ENCODE results near the gene ITGB5. TPM values are rescaled to one million over a fixed set of nuclear protein-coding genes. Genes with fewer than 3 reads are reported as not detected.

ITGB5 gene
- total and polyA plus RNA-seq, 2 donors (not counting 1 experiment from before 2014, with no cell fraction given) = 99.7 to 196 TPM

- no peak overlapping the region for H3K9ac ChIP-seq (ENCODE audit: insufficient read depth, low read length)
- DNase-seq (ENCODE audit: low read depth in 2 of 2) = no peak
- no peak overlapping the region for H3K4me3 ChIP-seq (replicated peaks in 1 of 4; ENCODE audit: control extremely low read depth in 1 of 4, insufficient read depth in 1 of 4, low read depth in 3 of 4, low read length in 4 of 4)
- H2AFZ ChIP-seq (ENCODE audit: low read length) = no peak overlapping the region
- no peaks in the 10 kb centered on the region for H4K20me1 ChIP-seq (ENCODE audit: control insufficient read depth, extremely low read depth, insufficient read depth, low read length)
- TF ChIP-seq CTCF (conservative IDR thresholded peaks at IDR 0.05 in 1 of 2, IDR thresholded peaks at IDR 0.05 in 1 of 2; ENCODE audit: low read depth in 1 of 2, low read length in 2 of 2) = no peak
- TF ChIP-seq EZH2 (IDR thresholded peaks at IDR 0.05; ENCODE audit: low read length, missing control alignments) = no peak
- no peaks in the 10 kb centered on the region for H3K27me3 ChIP-seq (ENCODE audit: control insufficient read depth, insufficient read depth, low read length)
- H3K9me3 ChIP-seq (ENCODE audit: control insufficient read depth, insufficient read depth, low read depth, low read length) = no peaks in the 10 kb centered on the region
- no peaks in the 10 kb centered on the region for H3K4me1 ChIP-seq (ENCODE audit: control insufficient read depth, extremely low read depth, insufficient read depth, low read length)
- no peaks in the 10 kb centered on the region for H3K36me3 ChIP-seq (ENCODE audit: control insufficient read depth, insufficient read depth, low read length)
- no peaks in the 10 kb centered on the region for H3K79me2 ChIP-seq (ENCODE audit: control insufficient read depth, insufficient read depth, low read length)
- no peak overlapping the region for H3K27ac ChIP-seq (ENCODE audit: insufficient read depth, low read length)
- no peak overlapping the region for H3K4me2 ChIP-seq (ENCODE audit: extremely low read depth, insufficient read depth, low read length)
Observed at GRCh38 chr3:124895756-124896155, 8.6 kb upstream of the ITGB5 start.

DNA sequence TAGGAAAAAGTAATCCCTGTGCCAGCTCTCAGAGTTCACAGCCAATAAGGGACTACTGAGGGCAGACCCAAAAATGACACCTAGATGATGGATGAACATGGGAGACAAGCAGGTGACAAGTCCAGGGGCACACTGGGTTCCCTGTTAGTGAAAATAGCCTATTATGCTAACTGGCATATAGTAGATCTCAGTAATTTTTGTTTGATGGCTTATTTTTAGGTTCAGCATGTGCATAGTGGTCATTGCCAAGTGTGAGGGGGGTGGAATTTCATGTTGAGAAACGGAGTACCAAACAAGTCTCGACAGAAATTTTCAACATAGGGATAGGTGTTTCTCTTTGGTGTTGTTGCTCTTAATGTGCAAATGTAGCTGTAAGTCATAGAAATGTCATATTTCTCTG, 6.4 kb upstream of the ITGB5 start:
- Histone ChIP-seq H3K27ac (ENCODE audit: insufficient read depth, low read length) (no peak overlapping the region), H3K4me1 (ENCODE audit: control insufficient read depth, extremely low read depth, insufficient read depth, low read length) (no peaks in the 10 kb centered on the region), H3K27me3 (ENCODE audit: control insufficient read depth, insufficient read depth, low read length) (no peaks in the 10 kb centered on the region), H4K20me1 (ENCODE audit: control insufficient read depth, extremely low read depth, insufficient read depth, low read length) (no peaks in the 10 kb centered on the region), H3K36me3 (ENCODE audit: control insufficient read depth, insufficient read depth, low read length) (no peaks in the 10 kb centered on the region), H2AFZ (ENCODE audit: low read length) (no peak overlapping the region), H3K9me3 (ENCODE audit: control insufficient read depth, insufficient read depth, low read depth, low read length) (no peaks in the 10 kb centered on the region), H3K79me2 (ENCODE audit: control insufficient read depth, insufficient read depth, low read length) (no peaks in the 10 kb centered on the region), H3K9ac (ENCODE audit: insufficient read depth, low read length) (no peak overlapping the region), H3K4me2 (ENCODE audit: extremely low read depth, insufficient read depth, low read length) (no peak overlapping the region), H3K4me3 (replicated peaks in 1 of 4; ENCODE audit: control extremely low read depth in 1 of 4, insufficient read depth in 1 of 4, low read depth in 3 of 4, low read length in 4 of 4) (no peak overlapping the region)
- TF ChIP-seq CTCF (conservative IDR thresholded peaks at IDR 0.05 in 1 of 2, IDR thresholded peaks at IDR 0.05 in 1 of 2; ENCODE audit: low read depth in 1 of 2, low read length in 2 of 2) (no peak), EZH2 (IDR thresholded peaks at IDR 0.05; ENCODE audit: low read length, missing control alignments) (no peak)
- no peak for DNase-seq (ENCODE audit: low read depth in 2 of 2)

DNA sequence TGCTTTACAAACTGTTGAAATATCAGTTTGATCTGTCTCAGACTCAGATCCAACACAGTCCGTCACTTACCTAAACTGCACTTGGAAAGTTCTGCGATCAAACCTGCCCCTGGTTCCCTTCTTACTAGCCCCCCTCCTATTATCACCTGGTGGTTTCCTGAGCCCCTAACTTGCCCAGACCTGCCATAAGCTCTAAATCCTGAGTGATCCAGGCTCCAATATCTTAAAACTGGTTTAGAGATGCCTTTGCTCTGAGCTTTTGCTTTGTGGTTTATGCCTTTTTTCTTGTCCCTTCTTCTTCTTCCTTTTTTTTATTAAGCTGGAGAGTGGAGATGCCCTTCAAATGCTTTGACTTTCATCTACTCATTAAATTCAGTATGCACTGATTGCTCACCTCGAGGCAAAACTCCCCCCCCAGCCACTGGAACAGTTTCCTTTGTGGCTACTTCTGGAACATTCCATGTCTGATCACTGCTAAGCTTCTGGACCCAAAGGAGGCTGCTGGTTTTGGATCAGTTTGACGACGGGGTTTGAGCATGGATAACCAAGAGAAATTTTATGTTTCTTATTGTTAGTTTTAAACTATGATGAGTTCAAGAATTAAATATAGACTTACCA, 3.5 kb upstream of the ITGB5 start:
- no peaks in the 10 kb centered on the region for H3K27me3 ChIP-seq (ENCODE audit: control insufficient read depth, insufficient read depth, low read length)
- H3K36me3 ChIP-seq (ENCODE audit: control insufficient read depth, insufficient read depth, low read length) = no peaks in the 10 kb centered on the region
- TF ChIP-seq CTCF (conservative IDR thresholded peaks at IDR 0.05 in 1 of 2, IDR thresholded peaks at IDR 0.05 in 1 of 2; ENCODE audit: low read depth in 1 of 2, low read length in 2 of 2) (no peak), EZH2 (IDR thresholded peaks at IDR 0.05; ENCODE audit: low read length, missing control alignments) (no peak)
- H3K79me2 ChIP-seq (ENCODE audit: control insufficient read depth, insufficient read depth, low read length) = peaks cover 4% of the 10 kb centered on the region
- no peaks in the 10 kb centered on the region for H3K4me1 ChIP-seq (ENCODE audit: control insufficient read depth, extremely low read depth, insufficient read depth, low read length)
- no peak overlapping the region for H2AFZ ChIP-seq (ENCODE audit: low read length)
- no peak overlapping the region for H3K27ac ChIP-seq (ENCODE audit: insufficient read depth, low read length)
- no peaks in the 10 kb centered on the region for H4K20me1 ChIP-seq (ENCODE audit: control insufficient read depth, extremely low read depth, insufficient read depth, low read length)
- H3K4me3 ChIP-seq (replicated peaks in 1 of 4; ENCODE audit: control extremely low read depth in 1 of 4, insufficient read depth in 1 of 4, low read depth in 3 of 4, low read length in 4 of 4) = no peak overlapping the region
- no peak overlapping the region for H3K9ac ChIP-seq (ENCODE audit: insufficient read depth, low read length)
- no peak overlapping the region for H3K4me2 ChIP-seq (ENCODE audit: extremely low read depth, insufficient read depth, low read length)
- no peaks in the 10 kb centered on the region for H3K9me3 ChIP-seq (ENCODE audit: control insufficient read depth, insufficient read depth, low read depth, low read length)
- DNase-seq (ENCODE audit: low read depth in 2 of 2) = peak in 1 of 2 donors; percentile 11

All from fibroblast of lung (primary cell).